Upper lobe of left lung (tissue), 4 donors: ENCODE measurements around the gene CRYGA.

Experiments used
- POLR2AphosphoS5 ChIP-seq, 2 donors: sonication (generic); formaldehyde crosslinking; IDR thresholded peaks; one replicate each; pipeline ENCODE4 v1.5.1; 2017; ENCODE audit warnings: antibody characterized with exemption in 2 of 2
- TF ChIP-seq, protein P1 (sequence below), 6 experiments: fragments of 450-650 bp in 4 of 6; fragments of 200-600 bp in 2 of 6; sonication (generic) in 2 of 6; IDR thresholded peaks; one replicate each; pipeline ENCODE4 v1.5.1; 2016 to 2019; ENCODE audit warnings: antibody characterized with exemption in 6 of 6

DNA sequence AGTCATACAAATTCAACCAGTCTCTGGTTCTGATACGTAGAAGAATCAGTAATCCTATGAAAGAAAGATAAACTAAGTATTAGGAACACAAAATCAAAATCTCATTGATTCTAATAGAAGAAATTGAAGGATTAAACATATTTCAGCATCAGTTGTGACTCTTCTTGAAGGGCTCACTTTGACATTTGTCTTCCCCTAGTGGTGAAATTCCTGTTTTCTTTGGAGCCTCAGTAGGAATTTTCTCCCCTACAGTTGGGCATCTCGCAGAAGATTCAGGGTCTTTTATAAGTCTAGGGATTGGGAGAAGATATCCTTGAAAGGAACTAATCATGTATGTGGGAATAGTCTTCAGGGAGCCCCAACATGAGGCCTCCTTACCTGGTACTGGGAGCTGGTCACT, 14.6 kb downstream of the CRYGA start:
- TF ChIP-seq, protein P1, sequence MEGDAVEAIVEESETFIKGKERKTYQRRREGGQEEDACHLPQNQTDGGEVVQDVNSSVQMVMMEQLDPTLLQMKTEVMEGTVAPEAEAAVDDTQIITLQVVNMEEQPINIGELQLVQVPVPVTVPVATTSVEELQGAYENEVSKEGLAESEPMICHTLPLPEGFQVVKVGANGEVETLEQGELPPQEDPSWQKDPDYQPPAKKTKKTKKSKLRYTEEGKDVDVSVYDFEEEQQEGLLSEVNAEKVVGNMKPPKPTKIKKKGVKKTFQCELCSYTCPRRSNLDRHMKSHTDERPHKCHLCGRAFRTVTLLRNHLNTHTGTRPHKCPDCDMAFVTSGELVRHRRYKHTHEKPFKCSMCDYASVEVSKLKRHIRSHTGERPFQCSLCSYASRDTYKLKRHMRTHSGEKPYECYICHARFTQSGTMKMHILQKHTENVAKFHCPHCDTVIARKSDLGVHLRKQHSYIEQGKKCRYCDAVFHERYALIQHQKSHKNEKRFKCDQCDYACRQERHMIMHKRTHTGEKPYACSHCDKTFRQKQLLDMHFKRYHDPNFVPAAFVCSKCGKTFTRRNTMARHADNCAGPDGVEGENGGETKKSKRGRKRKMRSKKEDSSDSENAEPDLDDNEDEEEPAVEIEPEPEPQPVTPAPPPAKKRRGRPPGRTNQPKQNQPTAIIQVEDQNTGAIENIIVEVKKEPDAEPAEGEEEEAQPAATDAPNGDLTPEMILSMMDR (IDR thresholded peaks at IDR 0.05): no peak
- TF ChIP-seq POLR2AphosphoS5 (IDR thresholded peaks at IDR 0.05): no peak
